ENCODE measurements around the gene DUSP21.
A peak's percentile ranks its signal among the peaks of the same experiment; 100 is the strongest.
"Not testable (repeated sequence)": the region's sequence is repeated elsewhere in the genome, so short reads cannot be mapped to it uniquely, and the experiment has no call there.

The DUSP21 gene

DNA sequence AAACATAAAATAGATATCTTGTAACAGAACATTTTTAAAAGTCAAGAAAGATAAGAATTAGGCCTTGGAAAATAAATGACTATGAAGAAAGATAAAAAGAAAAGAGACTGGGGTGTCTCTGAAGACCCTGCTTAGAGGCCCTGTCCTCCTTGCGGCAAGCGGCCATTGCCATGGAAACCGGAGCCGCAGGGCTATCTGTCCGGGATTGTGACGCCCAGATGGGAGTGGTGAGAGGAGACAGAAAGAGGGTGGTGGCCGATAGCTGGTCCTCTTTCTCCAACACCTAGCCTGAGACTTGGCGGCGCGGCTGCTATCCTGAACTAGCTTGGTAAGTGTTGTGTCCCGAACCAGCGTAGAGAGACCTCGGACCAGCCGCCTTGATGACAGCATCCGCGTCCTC is at the start of gene DUSP21:
Gene DUSP21 (plus strand): TSS at position 269 of the 400 bp plus-strand sequence. CDS start 112 bp downstream, at position 381.
- FAIRE-seq: no peak

DNA sequence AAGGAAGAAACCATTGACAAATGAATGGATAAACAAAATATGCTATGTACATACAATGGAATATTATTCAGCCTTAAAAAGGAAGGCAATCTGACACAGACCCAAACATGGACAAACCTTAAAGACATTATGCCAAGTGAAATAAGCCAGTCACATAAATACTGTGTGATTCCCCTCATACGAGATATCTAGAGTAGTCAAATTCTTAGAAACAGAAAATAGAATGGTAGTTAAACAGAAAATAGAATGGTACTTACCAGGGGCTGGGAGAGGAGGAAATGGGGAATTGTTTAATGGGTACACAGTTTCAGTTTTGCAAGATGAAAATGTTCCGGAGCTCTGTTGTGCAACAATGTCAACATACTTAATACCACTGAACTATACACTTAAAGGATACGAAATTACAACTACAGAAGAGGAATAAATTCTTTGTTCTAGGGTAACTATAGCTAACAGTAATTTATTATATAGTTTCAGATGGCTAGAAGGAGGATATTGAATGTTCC is 47.8 kb upstream of the DUSP21 start:
- no peak for FAIRE-seq

DNA sequence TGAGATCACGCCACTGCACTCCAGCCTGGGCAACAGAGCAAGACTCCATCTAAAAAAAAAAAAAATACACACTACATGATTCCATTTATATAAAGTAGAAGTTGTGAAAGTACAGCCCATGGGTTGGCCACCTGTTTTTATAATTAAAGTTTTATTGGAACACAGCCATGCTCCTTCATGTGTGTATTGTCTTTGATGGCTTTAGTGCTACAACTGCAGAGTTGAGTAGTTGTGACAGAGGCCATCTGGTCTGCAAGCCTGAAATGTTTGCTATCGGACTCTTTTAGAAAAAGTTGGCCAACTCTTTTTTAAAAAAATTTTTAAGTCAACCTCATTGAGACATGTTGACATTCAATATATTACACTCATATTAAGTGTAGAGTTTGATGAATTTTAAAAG is 41.2 kb upstream of the DUSP21 start:
- FAIRE-seq: no peak

DNA sequence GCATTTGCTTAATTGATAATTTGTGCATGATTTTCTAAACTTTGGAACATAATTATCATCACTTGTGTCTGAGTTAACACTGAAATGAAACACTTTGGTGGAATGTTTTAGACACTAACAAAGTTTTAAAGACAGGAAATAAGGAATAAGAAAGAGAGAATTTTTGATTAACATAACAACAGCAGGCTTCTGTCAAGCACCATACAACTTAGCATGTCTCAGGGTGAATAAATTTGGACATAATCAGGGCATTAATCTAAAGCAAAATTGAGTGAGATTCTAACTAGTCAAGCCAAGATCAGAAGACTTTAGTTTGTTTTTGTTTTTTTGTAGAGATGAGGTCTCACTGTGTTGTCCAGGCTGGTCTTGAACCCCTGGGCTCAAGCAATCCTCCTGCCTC is 28.1 kb upstream of the DUSP21 start:
- no peak for FAIRE-seq

DNA sequence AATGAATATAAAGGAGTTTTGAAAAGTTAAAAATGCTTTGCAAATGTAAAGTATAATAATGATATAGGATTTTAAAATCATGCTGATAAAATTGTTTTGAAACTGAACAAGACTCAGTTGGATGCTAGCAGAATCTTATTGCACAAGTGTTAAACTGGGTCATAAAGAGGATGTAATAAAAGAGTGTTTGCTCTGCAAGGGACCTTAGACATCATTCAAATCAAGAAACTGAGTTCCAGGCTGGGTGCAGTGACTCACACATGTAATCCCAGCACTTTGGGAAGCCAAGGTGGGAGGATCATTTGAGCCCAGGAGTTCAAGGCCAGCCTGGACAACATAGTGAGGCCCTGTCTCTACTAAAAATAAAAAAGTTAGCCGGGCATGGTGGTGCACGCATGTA is 27.5 kb upstream of the DUSP21 start:
- no peak for FAIRE-seq

DNA sequence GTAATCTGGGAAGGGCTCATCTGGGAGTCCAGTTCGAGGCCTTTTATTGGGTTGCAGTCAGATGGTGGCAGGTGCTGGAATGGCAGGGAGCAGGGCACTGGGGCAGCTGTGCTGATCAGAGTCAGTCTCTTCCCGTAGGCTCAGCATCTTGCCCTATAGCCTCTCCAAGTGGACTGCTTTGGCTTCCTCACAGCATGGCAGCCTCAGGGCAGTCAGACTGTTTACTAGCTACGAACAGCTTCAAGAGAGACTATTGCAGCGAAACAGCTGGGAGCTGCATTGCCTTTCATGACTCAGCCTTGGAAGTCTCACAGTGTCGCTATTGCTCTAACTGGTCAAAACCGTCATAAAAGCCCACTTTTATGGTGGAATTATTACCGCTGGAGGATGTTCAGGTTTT is 26.8 kb upstream of the DUSP21 start:
- FAIRE-seq: no peak

DNA sequence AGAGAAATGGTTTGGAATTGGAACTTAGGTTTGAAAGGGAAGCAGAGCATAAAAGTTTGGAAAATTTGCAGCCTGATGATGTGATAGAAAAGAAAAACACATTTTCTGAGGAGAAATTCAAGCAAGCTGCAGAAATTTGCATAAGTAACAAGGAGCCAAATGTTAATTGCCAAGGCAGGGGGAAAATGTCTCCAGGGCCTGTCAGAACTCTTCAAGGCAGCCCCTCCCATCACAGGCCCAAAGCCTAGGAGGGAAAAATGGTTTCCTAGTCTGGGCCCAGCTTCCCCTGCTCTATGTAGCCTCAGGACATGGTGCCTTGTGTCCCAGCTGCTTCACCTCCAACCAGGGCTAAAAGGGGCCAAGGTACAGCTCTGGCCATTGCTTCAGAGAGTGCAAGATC is 21.2 kb upstream of the DUSP21 start:
- no peak for FAIRE-seq

DNA sequence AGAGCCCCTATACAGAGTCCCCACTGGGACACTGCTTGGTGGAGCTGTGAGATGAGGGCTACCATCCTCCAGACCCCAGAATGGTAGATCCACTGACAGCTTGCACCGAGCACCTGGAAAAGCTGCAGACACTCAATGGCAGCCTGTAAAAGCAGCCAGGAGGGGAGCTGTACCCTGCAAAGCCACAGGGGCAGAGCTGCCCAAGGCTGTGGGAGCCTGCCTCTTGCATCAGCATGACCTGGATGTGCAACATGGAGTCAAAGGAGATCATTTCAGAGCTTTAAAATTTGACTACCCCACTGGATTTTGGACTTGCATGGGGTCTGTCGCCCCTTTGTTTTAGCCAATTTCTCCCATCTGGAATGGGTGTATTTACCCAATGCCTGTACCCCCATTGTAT is 20.6 kb upstream of the DUSP21 start:
- FAIRE-seq: not testable (repeated sequence)

DNA sequence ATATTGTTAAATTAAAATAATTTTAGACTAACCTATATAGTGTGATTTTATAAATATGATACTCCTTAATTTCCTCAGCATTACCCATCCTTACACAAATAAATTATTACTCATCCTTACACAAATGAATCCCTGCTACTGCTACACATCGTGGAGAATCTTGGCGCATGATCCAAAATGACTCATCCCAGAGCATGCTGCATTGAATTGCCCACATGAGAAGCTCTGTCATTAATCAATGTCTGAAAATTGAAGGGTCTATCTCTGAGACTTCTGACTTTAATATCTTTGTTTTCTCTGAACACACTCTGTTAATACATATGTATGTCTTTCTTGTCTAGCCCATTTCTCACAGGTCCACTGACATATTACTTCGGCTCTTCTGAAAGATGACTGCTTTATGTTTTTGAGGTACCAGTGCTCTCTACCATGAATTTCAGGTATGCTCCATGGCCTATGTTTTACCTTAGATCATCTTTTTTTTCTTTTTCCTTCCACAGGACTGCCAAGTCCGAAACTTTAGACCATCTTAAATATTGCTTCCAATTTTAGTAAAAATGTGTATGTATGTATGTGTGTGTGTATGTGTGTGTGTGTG is 15.7 kb upstream of the DUSP21 start:
- no peak for FAIRE-seq

DNA sequence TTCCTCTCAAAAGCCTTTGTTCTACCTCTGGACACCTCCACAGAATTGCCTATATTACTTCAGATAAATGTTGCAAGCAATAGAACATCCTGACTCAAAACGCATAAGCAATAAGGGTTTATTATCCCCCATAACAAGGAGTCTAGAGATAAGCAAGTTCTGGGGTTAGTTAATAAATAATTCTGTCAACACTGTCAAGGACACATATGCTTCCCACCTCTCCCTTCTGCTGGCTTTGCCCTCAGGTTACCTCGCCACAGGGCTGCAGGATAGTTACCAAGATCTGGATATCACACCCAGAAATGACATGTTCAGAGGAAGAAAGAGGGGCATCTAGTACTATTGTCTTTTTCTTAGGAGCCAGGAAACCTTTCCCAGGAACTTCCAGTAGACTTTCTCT is 14.0 kb upstream of the DUSP21 start:
- no peak for FAIRE-seq

DNA sequence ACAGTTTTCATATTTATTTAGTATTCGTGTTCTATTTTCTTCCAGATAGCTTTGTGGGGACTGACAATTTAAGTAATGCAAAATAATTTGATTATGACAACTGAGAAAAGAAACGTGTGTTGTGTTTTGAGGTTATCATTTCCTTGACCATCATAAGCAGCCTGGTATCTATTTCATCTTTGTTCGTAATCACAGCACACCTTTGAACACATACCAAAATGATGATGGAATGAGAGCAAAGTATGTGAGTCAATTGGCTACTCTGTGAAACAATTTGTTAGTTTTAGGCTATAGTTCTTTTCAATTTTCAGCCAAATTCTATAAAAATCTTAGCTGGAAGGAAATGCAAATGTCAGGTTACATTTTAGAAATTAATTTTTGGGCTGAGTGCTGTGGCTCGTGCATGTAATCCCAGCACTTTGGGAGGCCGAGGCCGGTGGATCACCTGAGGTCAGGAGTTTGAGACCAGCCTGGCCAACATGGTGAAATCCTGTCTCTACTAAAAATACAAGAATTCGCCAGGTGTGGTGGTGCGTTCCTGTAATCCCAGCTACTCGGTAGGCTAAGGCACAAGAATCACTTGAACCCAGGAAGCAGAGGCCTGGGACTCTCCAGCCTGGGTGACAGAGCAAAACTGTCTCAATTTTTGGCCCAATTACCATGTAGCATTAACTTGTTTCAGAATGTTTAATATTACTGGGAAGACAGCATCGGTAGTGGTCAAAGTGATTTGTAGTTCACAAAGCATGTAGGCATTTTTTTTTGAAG is 1.1 kb upstream of the DUSP21 start:
- FAIRE-seq: no peak

DNA sequence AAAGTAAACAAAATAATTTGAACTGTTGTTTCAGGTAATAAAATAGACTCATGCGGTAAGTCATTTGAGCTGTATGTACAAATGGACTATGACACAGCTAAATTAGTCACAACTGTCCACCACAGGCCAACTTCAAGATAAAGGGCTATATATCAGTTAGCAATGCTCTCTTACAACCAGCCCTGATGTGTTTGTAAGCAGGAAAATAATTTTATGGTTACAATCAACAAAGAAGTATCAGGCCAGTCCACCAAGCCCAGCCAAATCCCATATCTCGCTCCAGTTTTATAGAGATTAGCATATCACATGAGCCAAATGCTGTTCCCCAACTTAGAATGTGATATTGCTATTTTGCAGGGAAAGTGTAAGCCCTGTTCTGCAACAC is 511 bp upstream of the DUSP21 start:
- FAIRE-seq: no peak

DNA sequence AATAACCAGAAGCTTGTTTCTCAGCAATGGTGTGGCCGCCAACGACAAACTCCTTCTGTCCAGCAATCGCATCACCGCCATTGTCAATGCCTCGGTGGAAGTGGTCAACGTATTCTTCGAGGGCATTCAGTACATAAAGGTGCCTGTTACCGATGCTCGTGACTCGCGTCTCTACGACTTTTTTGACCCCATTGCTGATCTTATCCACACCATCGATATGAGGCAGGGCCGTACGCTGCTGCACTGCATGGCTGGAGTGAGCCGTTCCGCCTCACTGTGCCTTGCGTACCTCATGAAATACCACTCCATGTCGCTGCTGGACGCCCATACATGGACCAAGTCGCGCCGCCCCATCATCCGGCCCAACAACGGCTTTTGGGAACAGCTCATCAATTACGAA is 383 bp downstream of the DUSP21 start:
- FAIRE-seq: no peak

DNA sequence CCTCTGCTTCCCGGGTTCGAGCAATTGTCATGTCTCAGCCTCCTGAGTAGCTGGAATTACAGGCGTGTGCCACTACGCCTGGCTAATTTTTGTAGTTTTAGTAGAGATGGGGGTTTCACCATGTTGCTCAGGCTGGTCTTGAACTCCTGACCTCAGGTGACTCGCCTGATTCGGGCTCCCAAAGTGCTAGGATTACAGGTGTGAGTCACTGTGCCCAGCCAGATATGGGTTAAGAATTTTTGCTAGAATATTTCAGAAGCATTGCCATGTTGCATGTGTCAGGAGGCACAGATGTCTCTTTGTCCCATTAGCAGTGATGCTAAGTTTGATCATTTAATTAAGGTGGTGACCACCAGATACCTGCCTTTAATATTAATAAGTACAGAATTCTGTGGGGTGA is 7.1 kb downstream of the DUSP21 start:
- not testable (repeated sequence) for FAIRE-seq

DNA sequence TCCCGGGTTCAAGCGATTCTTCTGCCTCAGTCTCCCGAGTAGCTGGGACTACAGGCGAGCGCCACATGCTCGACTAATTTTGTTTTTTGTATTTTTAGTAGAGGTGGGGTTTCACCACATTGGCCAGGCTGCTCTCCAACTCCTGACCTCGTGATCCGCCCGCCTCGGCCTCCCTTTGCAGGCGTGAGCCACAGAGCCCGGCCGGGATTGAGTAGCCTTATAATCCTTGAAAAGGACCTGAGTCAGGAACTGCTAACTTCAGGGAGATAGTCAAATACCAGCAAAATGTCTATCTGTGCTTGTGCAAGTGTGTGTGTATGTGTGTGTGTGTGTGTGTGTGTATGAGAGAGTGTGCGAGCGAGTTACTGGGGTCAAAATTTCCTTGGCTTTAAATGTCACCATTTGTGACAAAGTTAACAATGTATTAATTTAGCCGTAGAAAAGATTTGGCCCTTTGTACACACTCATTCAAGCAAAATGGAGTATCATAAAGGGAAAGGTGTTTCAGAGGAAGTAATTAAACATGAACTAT is 27.4 kb downstream of the DUSP21 start:
- FAIRE-seq: no peak

DNA sequence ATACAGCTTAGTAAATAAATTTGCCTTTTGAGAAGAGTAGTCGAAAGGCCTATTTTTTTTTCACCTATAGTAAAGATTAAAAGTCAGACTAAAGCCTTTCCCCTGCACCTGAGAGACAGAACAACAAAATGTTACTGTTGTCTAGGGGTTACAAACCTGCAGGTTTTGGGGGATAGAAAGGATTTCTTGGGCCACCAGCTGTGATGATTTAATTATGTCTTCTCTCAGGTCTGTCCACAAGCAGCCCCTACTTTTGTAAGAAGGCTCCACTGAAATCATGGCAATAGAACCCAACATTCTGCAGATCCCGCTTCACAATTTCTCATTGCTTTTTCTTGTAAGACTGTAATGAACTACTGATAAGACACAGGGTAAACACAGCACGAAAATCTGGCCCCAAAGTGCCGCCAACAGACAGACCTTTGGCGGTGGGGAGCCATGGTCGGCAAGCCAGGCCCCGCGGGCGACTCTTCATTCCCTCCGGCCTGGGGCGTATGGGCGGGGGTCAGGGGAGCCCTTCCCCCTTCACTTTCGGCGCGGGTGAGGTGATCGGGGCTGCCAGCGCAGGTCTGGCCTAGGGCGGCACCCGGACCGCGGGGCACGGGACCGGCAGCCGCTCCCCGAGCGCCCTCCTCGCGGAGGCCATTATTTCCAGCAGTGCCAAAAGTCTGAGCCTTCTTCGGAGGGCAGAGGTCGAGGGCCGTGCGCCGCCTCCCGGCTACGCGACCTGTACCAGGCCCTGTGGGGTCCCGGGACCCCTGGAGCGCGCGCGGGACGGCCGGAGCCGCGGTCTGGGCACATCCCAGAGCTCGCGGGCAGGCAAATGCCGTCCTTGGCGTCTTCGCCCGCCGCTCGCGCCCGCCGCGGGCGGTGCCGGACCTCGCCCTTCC is 28.4 kb downstream of the DUSP21 start:
- FAIRE-seq: no peak

DNA sequence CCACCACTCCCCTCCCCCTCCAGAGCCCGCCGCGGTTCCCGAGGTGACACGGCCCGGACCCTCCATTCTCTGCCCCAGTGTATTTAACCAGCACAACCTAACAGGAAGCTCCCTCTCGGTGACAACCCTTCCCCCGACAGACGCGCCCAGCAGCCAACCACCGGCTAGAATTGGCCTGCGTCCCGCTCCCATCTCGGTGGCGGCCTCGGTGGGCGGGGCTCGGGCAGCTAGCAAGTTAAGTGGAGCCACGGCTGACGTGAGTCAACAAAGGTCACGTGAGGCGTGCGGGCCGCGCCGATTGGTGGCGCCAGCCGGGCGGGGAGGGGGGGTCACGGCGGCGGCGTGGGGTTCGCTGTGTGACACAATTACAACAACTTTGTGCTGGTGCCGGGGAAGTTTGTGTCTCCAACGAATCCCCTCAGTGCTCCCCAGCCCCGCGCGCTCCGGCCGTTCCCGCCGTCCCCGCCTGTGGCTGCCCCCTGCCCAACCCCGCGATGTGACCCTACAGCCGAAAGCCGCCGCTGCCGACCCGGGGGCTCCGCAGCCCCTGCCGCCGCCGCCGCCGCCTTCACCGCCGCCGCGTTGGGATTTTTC is 29.1 kb downstream of the DUSP21 start, which contains the start of gene KDM6A:
Gene KDM6A (plus strand): TSS at position 368 of the 594 bp plus-strand sequence. CDS start 364 bp downstream, outside the sequence.
- FAIRE-seq: peak; percentile 88

DNA sequence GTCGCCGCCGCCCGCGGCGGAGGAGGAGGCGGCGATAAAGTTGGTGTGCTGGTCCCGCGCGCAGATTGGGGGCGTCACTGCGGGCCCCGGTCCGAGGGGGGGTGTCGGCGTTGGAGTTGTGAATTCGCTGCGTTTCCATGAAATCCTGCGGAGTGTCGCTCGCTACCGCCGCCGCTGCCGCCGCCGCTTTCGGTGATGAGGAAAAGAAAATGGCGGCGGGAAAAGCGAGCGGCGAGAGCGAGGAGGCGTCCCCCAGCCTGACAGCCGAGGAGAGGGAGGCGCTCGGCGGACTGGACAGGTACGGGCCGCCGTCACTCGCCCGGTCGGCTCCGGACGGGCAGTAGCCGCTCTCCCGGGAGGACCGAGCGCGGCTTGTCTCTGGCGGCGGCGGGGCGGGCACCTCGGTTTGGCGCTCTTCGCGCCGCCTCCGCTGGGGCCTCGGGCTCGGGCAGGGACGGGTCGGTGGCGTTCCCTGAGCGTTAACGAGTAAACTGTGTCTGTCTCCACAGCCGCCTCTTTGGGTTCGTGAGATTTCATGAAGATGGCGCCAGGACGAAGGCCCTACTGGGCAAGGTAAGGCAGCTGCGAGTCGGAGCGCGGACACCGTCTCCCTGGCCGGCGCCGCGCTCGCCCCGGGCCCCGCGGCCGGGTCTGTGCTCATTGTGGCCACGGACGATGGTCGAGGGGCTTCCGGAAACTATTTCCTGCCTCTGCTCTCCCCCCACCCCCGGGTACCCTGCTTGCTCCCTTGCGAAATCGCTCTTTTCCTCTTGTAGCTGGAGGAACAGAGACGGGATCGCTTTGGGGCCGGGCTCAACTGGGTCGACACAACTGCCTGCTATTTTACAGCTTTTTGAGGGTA is 29.8 kb downstream of the DUSP21 start:
- no peak for FAIRE-seq

DNA sequence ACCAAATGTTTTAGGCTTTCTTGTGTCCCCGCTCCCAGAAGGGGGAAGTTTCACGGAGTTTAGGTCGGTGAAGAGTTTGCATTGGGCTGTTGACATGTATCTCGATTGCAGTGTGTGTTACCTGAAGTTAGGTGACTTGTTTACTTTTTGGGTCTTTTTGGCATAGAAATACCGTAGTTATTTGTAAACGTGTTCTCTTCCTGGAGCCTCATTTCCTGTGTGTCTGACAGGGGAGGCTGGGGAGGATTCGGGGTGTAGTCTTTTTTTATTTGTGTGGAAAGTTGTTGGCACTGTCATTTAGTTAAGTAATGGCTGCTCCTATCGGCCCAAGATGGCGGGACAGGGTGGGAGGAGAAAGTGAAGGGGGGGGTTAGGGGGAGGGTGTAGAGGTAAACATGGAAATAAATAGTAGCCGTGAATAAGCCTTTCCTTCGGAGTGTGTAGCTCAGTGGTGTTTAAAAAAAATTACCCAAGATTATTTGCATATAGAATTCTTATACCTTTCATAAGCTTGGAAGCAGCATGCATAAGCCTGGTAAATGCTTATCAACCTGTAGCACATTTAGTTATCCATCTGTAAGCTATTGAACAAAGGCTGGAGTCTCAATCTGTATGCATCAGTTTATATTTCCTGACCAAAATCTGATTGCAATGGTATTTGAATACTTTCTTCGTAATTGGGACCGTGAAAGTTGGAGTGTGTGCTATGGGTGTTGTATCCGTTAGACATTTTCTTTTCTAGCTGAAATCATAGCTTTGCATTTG is 30.8 kb downstream of the DUSP21 start:
- FAIRE-seq: no peak

DNA sequence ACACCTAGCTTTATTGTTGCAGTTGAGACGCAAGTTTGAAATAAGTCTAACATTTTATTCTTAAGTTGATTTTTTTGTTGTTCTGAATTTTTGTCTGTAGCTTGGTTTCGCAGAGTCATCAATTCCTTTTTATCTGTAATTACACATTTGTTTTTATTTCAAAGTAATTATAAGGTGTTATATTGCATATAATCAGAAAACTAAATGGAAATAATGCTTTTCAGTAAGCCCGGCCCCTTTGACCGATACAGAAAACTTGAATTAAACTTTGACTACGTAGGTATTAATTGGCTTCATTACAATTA is 31.3 kb downstream of the DUSP21 start:
- FAIRE-seq: no peak

DNA sequence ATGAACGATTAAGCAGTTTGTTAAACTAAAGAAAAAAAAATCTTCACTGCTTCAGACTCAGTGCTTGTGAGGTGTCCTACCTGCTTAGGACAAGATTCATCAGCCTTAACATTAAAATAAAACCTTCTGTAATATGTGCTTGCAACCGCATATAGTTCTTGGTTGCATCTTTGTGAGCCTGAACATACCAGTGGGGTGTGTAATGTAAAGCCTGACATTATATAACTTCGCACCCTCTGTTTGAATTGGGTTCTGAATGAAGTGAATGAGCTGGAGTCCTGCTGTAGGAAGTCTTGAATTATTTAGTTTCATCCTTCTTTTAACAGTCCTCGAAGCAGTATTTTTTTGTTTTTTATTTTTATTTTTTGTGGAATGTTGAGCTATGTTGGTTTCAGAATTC is 32.3 kb downstream of the DUSP21 start:
- no peak for FAIRE-seq
